Parietal lobe (tissue), 1 donor: ENCODE data around the gene ANGPTL3. TPM values are rescaled to one million over a fixed set of nuclear protein-coding genes. Genes with fewer than 3 reads are reported as not detected.

Source experiments
- total RNA-seq: library from RNA; depleted of rRNA; stranded (reverse); fragments of >200 nt; gene quantifications from one replicate; pipeline ENCODE4 v1.2.3, GENCODE V29; 2014

ANGPTL3 gene
- total RNA-seq: not detected

GRCh38 chr1:62597281-62597680 lies at the start of gene ANGPTL3:
Gene ANGPTL3 (plus strand): TSS chr1:62597520. CDS start chr1:62597567, 47 bp downstream.

Other genes starting within 250 kb of the ANGPTL3 start
- gene USP1, start 160.5 kb upstream of the ANGPTL3 start, total RNA-seq: 46.6 TPM
- 326 TPM for gene DOCK7, start 90.9 kb downstream of the ANGPTL3 start, total RNA-seq
- gene ATG4C, start 186.6 kb downstream of the ANGPTL3 start, total RNA-seq: 14.4 TPM